Activated T-helper 1 cell treated with anti-CD3 and anti-CD28 coated beads, Interleukin-12 subunit alpha, Interleukin-12 subunit beta, Interleukin-2, Interleukin-4 antibody, amounts not matched to agents 30 ng/mL and 10 ng/mL and 1 ng/mL, durations not matched to agents 14 hours and 24 hours and 36 hours (primary cell): Measurements from ENCODE around the gene PLAAT2. TPM values are rescaled to one million over a fixed set of nuclear protein-coding genes. Genes with fewer than 3 reads are reported as not detected.

Experiments
- DNase-seq: peaks from one replicate; pipeline ENCODE4 v3.0.0; 2021; ENCODE audit warnings: low spot score
- H3K27ac Mint-ChIP-seq: one replicate; pipeline ENCODE4 v1.8.0; 2021; ENCODE audit warnings: mild to moderate bottlenecking, mixed read lengths
- H3K27me3 Mint-ChIP-seq: one replicate; pipeline ENCODE4 v1.8.0; 2022; ENCODE audit warnings: mild to moderate bottlenecking, moderate library complexity, mixed read lengths; ENCODE audit not compliant: insufficient read depth
- H3K36me3 Mint-ChIP-seq: one replicate; pipeline ENCODE4 v1.8.0; 2021; ENCODE audit warnings: low read depth, mixed read lengths
- H3K4me1 Mint-ChIP-seq: one replicate; pipeline ENCODE4 v1.8.0; 2021; ENCODE audit warnings: low read depth, mixed read lengths
- H3K4me3 Mint-ChIP-seq: one replicate; pipeline ENCODE4 v1.8.0; 2021; ENCODE audit warnings: mild to moderate bottlenecking, moderate library complexity, mixed read lengths
- H3K9me3 Mint-ChIP-seq: one replicate; pipeline ENCODE4 v1.8.0; 2021; ENCODE audit warnings: mixed read lengths
- intact Hi-C: fragments of 100-400 bp; cut with micrococcal nuclease; formaldehyde crosslinking; loops from one replicate; pipeline ENCODE4 v1.15.1; 2024
- total RNA-seq: library from RNA; stranded (reverse); gene quantifications from 2 replicates; pipeline ENCODE4 v1.2.3, GENCODE V29; 2022

PLAAT2 gene
- total RNA-seq, 1 donor from 2014 or later: not detected

- DNase-seq: no peak
- Mint-ChIP-seq H3K27ac (no peak overlapping the region), H3K4me3 (no peak overlapping the region), H3K27me3 (peaks cover 8% of the 10 kb centered on the region), H3K9me3 (no peaks in the 10 kb centered on the region), H3K4me1 (peaks cover 12% of the 10 kb centered on the region), H3K36me3 (no peaks in the 10 kb centered on the region)
- intact Hi-C loops: no loop called here
Observed at GRCh38 chr11:63516109-63516508, 47.1 kb downstream of the PLAAT2 start.

GRCh38 chr11:63512816-63513215, 50.4 kb downstream of the PLAAT2 start:
- Mint-ChIP-seq H3K4me1 (no peaks in the 10 kb centered on the region), H3K36me3 (no peaks in the 10 kb centered on the region), H3K27me3 (peaks cover 4% of the 10 kb centered on the region), H3K9me3 (no peaks in the 10 kb centered on the region), H3K4me3 (no peak overlapping the region), H3K27ac (no peak overlapping the region)
- intact Hi-C loops: no loop called here
- DNase-seq: no peak

GRCh38 chr11:63511048-63511748, 52.0 kb downstream of the PLAAT2 start:
- Mint-ChIP-seq H3K27me3 (peaks cover 4% of the 10 kb centered on the region), H3K9me3 (no peaks in the 10 kb centered on the region), H3K4me3 (no peak overlapping the region), H3K27ac (no peak overlapping the region), H3K4me1 (no peaks in the 10 kb centered on the region), H3K36me3 (no peaks in the 10 kb centered on the region)
- DNase-seq: no peak
- intact Hi-C loops: no loop called here

GRCh38 chr11:63510360-63511047, 52.7 kb downstream of the PLAAT2 start:
- Mint-ChIP-seq H3K36me3 (no peaks in the 10 kb centered on the region), H3K27ac (no peak overlapping the region), H3K27me3 (peaks cover 4% of the 10 kb centered on the region), H3K9me3 (no peaks in the 10 kb centered on the region), H3K4me3 (no peak overlapping the region), H3K4me1 (no peaks in the 10 kb centered on the region)
- intact Hi-C loops: no loop called here
- DNase-seq: no peak

GRCh38 chr11:63508745-63509144, 54.4 kb downstream of the PLAAT2 start:
- intact Hi-C loops: no loop called here
- no peaks in the 10 kb centered on the region for H3K9me3 Mint-ChIP-seq
- H3K36me3 Mint-ChIP-seq: no peaks in the 10 kb centered on the region
- H3K4me1 Mint-ChIP-seq: no peaks in the 10 kb centered on the region
- no peak overlapping the region for H3K4me3 Mint-ChIP-seq
- H3K27me3 Mint-ChIP-seq: peaks cover 4% of the 10 kb centered on the region
- no peak for DNase-seq
- H3K27ac Mint-ChIP-seq: no peak overlapping the region

- H3K27me3 Mint-ChIP-seq: peaks cover 4% of the 10 kb centered on the region
- no peak overlapping the region for H3K4me3 Mint-ChIP-seq
- no peak for DNase-seq
- H3K36me3 Mint-ChIP-seq: no peaks in the 10 kb centered on the region
- H3K9me3 Mint-ChIP-seq: no peaks in the 10 kb centered on the region
- intact Hi-C loops: no loop called here
- no peaks in the 10 kb centered on the region for H3K4me1 Mint-ChIP-seq
- H3K27ac Mint-ChIP-seq: no peak overlapping the region
Observed at GRCh38 chr11:63508009-63508408, 55.2 kb downstream of the PLAAT2 start.

- Mint-ChIP-seq H3K4me3 (no peak overlapping the region), H3K9me3 (no peaks in the 10 kb centered on the region), H3K36me3 (no peaks in the 10 kb centered on the region), H3K4me1 (no peaks in the 10 kb centered on the region), H3K27me3 (peaks cover 4% of the 10 kb centered on the region), H3K27ac (no peak overlapping the region)
- intact Hi-C loops: no loop called here
- DNase-seq: no peak
Observed at GRCh38 chr11:63507511-63507910, 55.7 kb downstream of the PLAAT2 start.

- Mint-ChIP-seq H3K9me3 (no peaks in the 10 kb centered on the region), H3K4me1 (no peaks in the 10 kb centered on the region), H3K27me3 (peaks cover 4% of the 10 kb centered on the region), H3K4me3 (no peak overlapping the region), H3K36me3 (peaks cover 2% of the 10 kb centered on the region), H3K27ac (no peak overlapping the region)
- intact Hi-C loops: no loop called here
- DNase-seq: no peak
Observed at GRCh38 chr11:63506876-63507275, 56.3 kb downstream of the PLAAT2 start.

GRCh38 chr11:63505857-63506528, 57.2 kb downstream of the PLAAT2 start, which contains the start of gene LGALS12:
Gene LGALS12, plus strand, starts transcription at chr11:63506084. Its CDS starts 375 bp downstream, at chr11:63506459.
- H3K27me3 Mint-ChIP-seq: peaks cover 4% of the 10 kb centered on the region
- H3K4me3 Mint-ChIP-seq: no peak within 1 kb of the TSS
- H3K36me3 Mint-ChIP-seq: peaks cover 2% of the 10 kb centered on the region
- no peak for DNase-seq
- no peak within 1 kb of the TSS for H3K27ac Mint-ChIP-seq
- intact Hi-C loops: no loop called here
- peaks cover 3% of the 10 kb centered on the region for H3K9me3 Mint-ChIP-seq
- H3K4me1 Mint-ChIP-seq: no peaks in the 10 kb centered on the region

GRCh38 chr11:63504933-63505586, 58.1 kb downstream of the PLAAT2 start:
- Mint-ChIP-seq H3K9me3 (peaks cover 13% of the 10 kb centered on the region), H3K27me3 (peaks cover 4% of the 10 kb centered on the region), H3K4me3 (no peak overlapping the region), H3K27ac (no peak overlapping the region), H3K4me1 (no peaks in the 10 kb centered on the region), H3K36me3 (peaks cover 6% of the 10 kb centered on the region)
- no peak for DNase-seq
- intact Hi-C loops: no loop called here

GRCh38 chr11:63504054-63504453, 59.1 kb downstream of the PLAAT2 start:
- Mint-ChIP-seq H3K4me3 (no peak overlapping the region), H3K4me1 (no peaks in the 10 kb centered on the region), H3K36me3 (peaks cover 6% of the 10 kb centered on the region), H3K27me3 (peaks cover 4% of the 10 kb centered on the region), H3K27ac (no peak overlapping the region), H3K9me3 (peaks cover 18% of the 10 kb centered on the region)
- intact Hi-C loops: no loop called here
- no peak for DNase-seq

GRCh38 chr11:63503492-63503891, 59.7 kb downstream of the PLAAT2 start:
- intact Hi-C loops: no loop called here
- H3K27me3 Mint-ChIP-seq: peaks cover 8% of the 10 kb centered on the region
- peaks cover 6% of the 10 kb centered on the region for H3K36me3 Mint-ChIP-seq
- no peaks in the 10 kb centered on the region for H3K4me1 Mint-ChIP-seq
- no peak overlapping the region for H3K4me3 Mint-ChIP-seq
- H3K9me3 Mint-ChIP-seq: peaks cover 22% of the 10 kb centered on the region
- H3K27ac Mint-ChIP-seq: no peak overlapping the region
- DNase-seq: no peak
